ENCODE measurements around the gene PCSK5.

DNA sequence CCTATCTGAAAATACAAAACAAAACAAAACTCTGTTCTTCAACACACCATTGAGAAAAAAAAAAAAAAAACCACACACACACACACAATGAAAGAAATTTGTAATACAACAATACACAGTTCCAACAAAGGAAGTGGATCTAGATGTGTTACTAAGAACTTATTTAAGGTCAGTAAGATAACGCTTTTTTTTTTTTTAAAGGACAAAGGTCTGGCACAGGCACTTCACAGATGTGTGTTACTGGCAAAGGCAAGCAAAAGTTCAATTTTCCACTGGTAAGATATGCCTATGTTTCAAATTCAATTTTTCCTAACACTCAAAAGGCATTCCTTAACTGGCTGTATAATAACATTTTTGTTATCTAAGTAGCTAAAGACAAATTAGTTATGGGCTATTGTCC lies 500.2 kb downstream of the PCSK5 start:
- TF ChIP-seq, protein P1, sequence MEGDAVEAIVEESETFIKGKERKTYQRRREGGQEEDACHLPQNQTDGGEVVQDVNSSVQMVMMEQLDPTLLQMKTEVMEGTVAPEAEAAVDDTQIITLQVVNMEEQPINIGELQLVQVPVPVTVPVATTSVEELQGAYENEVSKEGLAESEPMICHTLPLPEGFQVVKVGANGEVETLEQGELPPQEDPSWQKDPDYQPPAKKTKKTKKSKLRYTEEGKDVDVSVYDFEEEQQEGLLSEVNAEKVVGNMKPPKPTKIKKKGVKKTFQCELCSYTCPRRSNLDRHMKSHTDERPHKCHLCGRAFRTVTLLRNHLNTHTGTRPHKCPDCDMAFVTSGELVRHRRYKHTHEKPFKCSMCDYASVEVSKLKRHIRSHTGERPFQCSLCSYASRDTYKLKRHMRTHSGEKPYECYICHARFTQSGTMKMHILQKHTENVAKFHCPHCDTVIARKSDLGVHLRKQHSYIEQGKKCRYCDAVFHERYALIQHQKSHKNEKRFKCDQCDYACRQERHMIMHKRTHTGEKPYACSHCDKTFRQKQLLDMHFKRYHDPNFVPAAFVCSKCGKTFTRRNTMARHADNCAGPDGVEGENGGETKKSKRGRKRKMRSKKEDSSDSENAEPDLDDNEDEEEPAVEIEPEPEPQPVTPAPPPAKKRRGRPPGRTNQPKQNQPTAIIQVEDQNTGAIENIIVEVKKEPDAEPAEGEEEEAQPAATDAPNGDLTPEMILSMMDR (conservative IDR thresholded peaks at IDR 0.05; ENCODE audit: low read depth, low read length), result no peak
- TF ChIP-seq EZH2 (IDR thresholded peaks at IDR 0.05; ENCODE audit: borderline replicate concordance, low read depth, low read length, poor library complexity, severe bottlenecking), result no peak

All from A673 (cell line).